ENCODE data around the gene ISOC1.

Gene ISOC1

DNA sequence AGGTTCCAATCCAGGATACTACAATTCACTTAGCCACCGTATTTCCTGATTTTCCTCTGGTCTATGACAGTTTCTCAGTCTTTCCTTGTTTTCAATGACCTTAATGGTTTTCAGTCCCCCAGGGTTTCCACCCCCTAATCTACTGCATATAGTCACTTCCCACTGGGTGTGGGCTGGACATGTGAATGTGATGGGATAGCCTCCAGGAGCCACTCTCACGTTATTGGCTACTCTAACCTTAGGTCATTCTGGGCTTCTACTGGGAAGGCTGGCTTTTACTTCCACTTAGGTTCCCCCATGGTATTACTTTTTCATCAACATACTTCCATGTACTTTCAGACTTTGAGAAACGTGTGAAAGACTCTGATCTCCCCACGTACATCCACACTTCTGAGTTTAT is 46.5 kb downstream of the ISOC1 start:
- DNase-seq: no peak

DNA sequence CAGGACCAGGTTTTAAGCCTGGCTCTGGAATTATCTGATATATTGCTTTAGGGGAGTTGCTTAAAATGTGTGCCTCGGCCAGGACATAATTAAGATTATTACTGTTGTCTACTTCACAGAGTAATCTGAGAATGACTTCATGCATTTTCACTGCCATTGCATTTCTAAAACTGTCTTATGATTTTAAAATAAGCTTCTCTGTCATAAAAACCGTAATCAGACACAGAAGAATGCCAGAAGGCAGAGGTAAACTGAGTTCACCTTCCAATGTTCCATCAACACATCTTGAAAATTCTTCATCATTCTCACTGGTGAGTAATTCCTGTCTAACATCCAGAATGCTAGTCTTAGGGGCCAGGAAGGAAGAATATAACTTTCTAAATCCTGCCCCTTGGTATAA is 47.1 kb downstream of the ISOC1 start:
- no peak for DNase-seq

DNA sequence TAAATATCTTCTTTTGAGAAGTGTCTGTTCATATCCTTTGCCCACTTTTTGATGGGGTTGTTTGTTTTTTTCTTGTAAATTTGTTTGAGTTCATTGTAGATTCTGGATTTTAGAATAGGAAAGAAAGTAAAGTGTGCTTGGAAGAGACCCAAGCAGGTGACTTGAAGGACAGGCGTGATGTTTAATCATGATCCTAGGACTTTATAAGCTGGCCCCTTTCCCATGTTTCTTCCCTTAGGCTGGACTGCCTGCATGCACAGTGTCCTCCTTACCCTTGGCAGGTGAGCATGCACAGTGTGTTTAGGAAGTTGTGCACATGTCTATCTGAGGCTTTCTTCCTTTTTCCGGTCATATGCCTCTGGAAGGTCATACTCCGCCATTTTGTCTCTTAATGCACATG is 61.3 kb downstream of the ISOC1 start:
- no peak for DNase-seq

DNA sequence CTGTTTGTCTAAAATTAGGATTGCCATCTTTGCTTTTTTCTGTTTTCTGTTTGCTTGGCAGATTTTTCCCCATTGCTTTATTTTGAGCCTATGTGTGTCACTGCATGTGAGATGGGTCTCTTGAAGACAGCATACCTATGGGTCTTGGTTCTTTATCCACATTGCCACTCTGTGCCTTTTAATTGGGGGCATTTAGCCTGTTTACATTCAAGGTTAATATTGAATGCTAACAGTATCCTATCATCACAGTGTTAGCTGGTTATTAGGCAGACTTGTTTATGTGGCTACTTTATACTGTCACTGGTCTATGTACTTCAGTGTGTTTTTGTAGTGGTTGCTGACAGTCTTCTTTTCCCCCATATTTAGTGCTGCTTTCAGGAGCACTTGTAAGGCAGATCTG is 67.3 kb downstream of the ISOC1 start:
- DNase-seq: no peak
